Ishikawa (cell line): ENCODE measurements around the gene LILRA2.

Experiments
- CEBPB ChIP-seq: IDR thresholded peaks from 2 replicates; pipeline ENCODE4 v1.6.1; 2012
- CREB1 ChIP-seq: IDR thresholded peaks from 2 replicates; pipeline ENCODE4 v1.6.1; 2012; ENCODE audit warnings: low read depth
- NFIC ChIP-seq: IDR thresholded peaks from 2 replicates; pipeline ENCODE4 v1.6.1; 2012
- RAD21 ChIP-seq: IDR thresholded peaks from 2 replicates; pipeline ENCODE4 v1.6.1; 2012; ENCODE audit warnings: low read depth
- YY1 ChIP-seq: IDR thresholded peaks from 2 replicates; pipeline ENCODE4 v1.6.1; 2012; ENCODE audit warnings: low read depth

GRCh38 chr19:54525636-54526035 lies 48.0 kb upstream of the LILRA2 start:
- TF ChIP-seq CREB1 (no peak), RAD21 (no peak), YY1 (no peak), CEBPB (no peak), NFIC (no peak)
